Activated CD4-positive, alpha-beta T cell treated with anti-CD3 and anti-CD28 coated beads, Interleukin-2, amount 50 U/mL, for 16 hours (primary cell): ENCODE measurements around the gene SLC13A3.

Experiments used
- DNase-seq: peaks from one replicate; pipeline ENCODE4 v3.0.0-alpha.2; 2020

The SLC13A3 gene

DNA sequence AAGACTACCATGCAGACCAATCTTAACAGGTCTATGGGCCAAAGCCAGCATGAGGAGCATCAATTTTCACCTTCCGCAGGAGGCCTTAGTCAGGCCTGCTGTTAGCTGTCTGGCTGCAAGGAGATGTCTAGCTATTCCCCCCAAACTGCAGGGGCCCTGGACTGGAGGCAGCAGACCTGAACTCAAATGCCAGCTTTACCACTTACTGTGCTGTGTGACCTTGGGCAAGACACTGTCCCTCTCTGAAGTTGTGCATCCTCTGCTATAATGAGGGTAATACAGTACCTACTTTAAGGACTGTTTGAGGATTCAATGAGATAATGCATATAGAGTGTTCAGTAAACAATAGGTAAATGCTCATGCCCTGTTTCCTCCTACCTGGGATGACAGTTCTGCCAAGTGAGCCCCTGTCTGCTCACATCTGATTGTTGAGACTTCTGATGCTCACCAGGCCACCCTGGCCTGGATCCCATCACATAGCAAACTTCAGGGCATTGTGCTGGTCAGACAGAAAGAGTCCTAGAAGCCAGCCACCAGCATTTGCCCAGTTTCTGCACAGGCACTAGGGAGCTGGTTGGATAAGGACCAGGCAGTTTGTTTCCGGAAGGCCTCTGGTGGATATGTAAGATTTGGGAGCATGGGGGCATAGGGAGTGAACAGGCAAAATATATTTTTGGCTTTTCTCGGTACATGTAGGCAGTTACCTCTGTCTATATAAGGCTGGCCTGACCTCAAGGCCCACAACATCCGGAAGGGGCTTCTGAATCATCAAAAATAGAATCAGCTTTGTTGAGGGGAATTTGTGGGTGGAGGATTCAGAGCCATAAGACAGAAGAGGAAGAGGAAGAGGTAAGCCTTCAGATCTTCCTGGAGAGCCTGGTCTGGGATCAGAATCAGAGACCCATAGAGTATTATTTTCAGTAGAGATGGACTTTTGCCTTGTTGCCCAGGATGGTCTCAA, 98.5 kb downstream of the SLC13A3 start:
- peak; percentile 87 for DNase-seq

DNA sequence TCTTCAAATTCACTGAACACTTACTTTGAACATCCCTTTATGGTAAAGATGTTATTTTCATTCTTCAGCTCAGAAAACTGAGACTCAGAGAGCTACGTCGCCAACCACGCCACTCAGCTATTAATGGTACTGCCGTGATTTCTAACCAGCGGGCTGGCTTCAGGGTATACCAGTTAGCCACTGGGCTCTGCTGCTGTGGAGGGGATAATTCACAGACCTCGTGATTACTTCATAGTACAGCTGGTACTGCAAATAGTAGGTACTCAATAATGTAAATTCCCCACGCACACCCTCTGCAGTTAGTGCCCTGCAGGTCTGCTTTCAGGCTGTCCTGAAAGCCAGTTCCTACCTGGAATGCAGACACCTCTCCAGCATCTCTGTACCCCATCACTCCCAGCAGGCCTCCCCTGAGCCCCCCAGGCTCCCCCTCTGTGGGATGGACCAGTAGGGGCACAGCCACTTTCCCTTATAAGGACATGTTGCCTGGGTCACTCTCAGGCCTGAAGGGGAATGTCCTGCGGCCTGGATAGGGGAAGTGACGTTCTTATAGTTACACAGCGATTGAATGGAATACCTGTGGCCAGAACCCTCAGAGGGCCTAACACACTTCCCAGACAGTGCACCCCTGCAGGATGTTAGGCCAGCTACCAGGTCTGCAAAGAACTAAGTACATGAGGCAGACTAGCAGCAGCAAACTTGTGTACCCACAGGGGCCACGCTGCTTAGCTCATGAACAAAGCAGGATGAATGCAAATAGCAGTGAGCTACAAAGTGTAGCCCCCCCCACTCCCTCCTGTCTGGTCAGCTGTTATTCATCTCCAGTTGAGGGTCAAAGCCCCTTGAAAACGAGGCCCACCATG, 99.5 kb downstream of the SLC13A3 start:
- no peak for DNase-seq

DNA sequence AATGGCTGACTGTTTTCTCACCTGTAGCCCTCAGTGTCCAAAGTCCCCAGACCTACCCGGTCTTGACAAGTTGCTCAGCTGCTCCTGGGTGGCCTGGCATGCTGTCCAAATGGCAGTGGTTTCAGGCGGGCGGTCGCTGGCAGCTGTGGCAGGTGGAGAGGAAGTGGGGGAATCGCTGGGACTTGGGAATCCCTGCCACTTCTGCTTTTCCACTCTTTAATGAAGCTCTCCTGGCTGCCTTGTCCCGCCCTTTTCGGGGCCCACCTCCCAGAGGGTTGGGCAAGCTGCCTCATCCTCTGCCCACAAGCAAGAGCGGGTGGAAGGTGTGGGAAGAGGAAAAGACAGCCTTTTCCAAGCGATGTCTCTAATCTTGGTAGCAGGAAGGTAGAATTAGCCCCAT, 100.8 kb downstream of the SLC13A3 start, which contains the start of gene OCSTAMP:
OCSTAMP (minus strand) TSS at position 194 of the 400 bp plus-strand sequence; CDS start at position 100, 94 bp downstream.
- no peak for DNase-seq

DNA sequence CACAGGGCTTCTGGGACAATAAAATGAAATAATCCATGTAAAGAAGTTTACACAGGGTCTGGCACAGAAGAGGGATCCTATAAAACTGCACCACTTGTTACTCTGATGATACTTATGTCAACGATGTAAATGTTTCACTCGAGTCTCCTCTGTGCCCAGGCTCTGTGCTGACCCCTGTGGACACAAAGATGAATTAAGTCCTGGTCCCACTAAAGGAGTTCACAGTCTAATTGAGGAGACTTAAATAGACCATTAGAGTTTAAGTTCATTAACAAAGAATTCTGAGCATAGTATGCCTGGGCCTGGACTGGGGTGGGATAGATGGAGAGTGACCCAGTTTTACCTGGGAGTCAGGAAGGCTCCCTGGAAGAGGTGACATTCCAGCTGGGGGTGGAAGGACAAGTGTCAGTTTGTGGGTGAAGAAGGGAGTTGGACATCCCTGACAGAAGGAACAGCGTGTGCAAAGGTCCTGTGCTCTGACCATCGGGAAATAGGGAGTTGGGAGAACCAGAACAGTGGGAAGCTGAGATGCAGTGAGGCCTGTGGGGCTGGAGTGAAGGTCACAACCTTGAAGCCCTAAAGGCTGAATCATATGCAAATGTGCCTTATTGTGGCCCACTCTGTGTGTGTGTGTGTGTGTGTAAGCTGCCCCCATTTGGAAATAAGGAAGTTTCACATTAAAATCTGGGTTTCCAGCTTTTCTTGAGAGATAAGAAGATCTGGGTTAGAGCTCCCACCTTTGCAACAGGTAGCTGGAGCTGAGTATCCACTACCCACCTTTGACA, 101.9 kb downstream of the SLC13A3 start:
- no peak for DNase-seq

DNA sequence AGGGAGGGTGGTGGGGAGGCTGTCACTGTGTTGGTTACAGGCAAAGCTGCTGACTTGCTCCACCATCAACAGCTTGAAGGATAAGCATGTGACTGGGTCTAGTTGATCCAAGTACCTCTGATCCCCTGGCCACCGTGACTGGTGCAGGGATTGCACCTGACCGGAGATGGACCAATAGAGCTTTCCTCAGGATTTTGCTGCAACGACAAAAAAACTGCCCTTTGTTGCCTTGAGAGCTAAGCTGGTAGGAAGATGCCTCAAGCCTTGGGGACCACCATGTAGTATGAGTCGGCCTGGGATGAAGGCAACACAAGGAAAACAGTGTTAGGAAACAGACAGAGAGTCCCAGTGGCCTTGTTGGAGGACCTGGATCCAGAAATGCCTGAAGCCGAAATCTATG, 102.6 kb downstream of the SLC13A3 start:
- DNase-seq = no peak

DNA sequence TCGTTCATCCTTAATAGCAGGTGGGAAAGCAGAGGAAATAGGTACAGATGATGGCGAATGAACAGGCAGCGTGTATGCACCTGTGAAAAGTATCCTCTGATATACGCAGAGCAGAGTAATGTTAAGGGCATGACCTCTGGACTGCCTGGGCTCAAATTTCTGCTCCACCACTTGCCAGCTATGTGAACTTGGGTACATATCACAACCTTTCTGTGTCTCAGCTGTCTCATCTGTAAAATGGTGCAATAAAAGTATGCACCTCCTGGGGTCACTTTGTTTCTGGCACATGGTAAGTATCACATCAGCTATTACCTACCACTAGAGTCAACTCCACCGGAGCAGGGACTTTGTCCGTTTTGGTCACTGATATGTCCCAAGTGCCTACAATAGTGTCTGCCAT, 103.3 kb downstream of the SLC13A3 start:
- no peak for DNase-seq

DNA sequence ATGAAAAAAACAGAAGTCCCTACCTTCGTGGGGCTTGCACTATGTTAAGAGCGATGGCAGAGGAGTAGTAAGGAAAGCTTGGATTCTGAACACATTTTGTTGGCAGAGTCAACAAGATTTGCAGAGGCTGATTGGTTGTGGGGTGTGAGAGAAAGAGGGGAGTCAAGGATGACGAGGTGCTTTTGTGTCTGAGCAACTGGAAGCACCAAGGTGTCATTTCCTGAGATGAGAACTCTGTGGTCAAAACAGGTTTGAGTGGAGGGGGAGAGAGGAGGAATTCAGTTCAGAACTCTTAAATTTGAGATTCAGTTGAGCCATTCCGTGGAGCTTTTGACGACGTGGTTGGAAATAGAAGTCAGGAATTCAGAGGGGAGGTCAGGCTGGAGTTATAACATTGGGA, 104.3 kb downstream of the SLC13A3 start:
- peak; percentile 68 for DNase-seq

DNA sequence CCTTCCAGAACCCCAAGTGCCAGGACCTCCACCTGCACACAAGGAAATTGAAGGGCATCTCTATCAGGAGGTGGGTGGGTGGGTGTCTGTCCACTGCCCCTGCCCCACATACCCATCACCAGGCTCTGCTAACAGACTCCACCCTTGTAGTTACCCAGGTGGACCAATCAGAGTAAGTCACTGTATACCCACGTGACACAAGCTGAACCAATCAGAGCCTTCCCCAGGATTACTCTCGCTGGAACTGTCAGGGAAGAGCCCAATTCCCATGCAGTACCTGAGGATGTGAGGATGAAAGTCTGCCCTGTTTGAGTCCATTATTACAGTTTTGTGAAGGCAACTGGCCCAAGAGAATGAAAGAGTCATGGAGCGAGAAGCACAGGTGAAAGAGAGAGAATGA, 105.0 kb downstream of the SLC13A3 start:
- no peak for DNase-seq

DNA sequence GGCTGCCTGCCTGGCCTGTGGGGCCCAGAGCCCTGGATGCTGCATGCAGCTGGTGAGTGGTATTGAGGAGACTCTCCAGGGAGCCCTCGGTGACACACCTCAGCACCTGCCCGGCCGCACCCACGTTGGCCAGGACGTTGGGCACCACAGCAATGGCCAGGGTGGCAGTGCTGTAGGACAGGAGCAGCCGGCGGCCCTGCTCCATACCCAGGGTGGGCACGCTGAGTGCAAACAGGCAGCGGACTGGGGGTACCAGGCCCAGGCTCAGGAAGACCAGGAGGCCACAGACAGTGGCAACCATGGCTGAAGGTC, 105.5 kb downstream of the SLC13A3 start:
- DNase-seq = no peak

DNA sequence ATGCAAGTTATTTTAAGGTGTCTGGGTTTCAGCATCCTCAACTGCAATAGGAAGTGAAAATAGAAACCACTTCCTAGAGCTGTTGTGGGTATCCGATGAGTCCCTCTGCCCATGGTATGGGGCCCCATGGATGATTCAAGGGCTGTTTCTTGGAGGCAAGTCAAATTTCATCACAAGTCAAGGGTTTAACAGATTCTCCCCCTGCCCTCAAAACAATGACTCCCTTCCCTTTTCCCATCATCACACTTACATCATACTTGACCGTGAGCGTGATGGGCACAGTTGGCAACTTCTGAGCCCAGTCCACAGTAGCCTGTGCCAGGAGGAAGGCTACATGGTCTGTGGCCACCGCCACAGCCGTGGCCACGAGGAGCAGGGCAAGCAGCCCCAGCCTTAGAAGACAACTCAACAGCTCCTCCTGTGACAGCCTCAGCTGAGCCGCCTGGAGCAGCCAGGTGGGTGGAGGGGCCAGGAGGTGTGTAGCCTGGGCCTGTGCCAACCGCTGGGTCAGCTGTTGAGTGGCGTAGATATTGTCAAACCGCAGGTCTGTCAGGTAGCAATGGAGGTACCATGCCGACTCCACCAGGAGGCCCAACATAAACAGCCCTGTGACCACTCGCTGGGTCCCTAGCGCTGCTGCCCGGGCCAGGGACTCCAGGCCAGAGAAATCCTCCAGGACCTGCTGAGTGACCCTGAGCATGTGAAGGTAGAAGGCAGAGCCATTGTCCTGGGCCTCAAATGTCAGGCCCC, 106.0 kb downstream of the SLC13A3 start:
- peak; percentile 92 for DNase-seq

DNA sequence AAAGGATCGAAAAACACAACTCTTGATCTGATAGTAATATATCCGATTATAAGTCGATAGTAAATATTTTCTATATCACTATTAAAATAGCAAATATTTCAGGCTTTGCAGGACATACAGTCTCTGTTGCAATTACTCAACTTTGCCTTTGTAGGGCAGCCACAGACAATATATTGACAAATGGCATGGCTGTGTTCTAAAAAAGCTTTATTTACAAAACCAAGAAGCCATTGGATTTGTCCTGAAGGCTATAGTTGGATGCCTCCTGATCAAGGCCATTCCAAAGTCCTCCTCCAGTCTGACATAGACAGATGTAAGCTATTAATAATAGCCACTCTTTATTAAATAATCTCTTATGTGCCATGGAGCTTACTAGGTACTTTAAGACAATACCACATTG, 106.7 kb downstream of the SLC13A3 start:
- no peak for DNase-seq

DNA sequence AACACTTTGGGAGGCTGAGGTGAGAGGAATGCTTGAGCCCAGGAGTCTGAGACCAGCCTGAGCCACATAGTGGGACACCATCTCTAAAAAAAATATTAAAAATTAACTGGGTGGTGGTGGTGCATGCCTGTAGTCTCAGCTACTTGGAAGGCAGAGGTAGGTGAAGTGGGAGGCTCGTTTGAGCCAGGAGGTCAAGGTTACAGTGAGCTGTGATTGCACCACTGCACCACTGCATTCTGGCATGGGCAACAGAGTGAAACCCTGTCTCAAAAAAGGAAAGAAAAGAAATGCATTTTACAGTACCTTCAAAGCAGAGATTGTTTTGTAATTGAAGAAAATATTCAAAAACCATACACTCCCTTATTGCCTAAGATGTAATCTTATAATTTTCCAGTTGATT, 107.3 kb downstream of the SLC13A3 start:
- DNase-seq = no peak

DNA sequence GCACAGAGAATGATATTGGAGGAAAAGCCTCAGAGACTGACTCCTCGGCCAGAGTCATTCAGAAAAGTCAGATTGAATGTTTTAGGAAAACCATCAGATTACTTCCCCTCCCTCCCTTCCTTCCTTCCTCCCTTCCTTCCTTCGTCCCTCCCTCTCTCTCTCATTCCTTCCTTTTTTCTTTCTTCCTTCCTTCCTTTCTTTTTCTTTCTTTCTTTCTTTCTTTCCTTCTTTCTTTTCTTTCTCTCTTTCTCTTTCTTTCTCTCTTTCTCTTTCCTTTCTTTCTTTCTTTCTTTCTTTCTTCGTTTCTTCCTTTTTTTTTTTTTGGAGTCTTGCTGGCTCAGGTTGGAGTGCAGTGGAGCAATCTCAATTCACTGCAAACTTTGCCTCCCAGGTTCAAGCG, 108.2 kb downstream of the SLC13A3 start:
- DNase-seq = no peak

DNA sequence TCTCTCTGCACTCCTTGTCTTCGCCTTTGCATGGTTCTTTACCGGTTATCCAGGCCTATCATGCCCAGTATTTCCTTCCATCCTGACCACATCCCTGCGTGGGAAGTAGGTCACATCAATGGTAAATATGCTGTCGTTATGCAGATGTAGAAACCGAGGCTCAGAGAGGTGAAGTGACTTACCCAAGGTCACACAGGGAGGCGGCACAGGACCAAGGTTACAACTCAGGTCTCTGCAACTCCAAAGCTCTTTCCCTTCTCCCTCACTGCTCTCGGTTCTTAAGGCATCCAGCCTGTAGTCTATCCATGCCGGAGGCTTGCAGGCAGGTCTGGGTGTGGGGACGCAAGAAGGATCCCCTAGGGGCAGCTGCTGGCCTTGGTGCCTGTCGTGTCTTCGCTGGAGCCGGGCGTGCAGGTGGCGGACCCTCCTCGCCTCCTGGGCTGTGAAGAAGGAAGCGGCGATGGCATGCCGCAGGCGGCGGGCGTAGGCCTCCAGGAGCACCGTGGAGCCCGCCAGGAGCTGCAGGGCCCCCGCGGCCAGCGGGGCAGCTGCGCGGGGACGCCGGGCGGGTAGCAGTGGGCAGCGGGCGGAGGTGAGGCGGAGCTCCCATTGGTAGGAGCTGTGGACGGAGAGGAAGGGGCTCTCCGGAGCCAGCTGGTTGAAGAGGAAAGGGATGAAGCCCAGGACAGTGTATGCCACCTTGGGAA, 109.9 kb downstream of the SLC13A3 start:
- DNase-seq = no peak

DNA sequence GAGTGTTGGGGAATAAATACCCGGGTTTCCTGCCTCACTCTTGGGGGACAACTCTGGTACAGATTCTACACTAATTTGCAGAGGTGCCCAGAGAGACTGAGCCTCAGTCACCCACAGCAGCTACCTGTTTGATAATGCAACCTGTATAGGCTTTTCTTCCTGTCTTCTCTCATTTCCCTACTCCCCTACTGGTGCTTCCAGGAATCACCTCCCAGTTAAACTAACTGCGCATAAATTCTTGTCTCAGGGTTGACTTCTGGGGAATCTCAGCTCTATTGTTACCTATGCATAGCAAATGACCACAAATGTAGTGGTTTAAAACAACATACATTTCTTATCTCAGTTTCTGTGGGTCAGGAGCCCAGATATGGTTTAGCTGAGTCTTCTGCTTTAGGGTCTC, 112.1 kb downstream of the SLC13A3 start:
- no peak for DNase-seq

DNA sequence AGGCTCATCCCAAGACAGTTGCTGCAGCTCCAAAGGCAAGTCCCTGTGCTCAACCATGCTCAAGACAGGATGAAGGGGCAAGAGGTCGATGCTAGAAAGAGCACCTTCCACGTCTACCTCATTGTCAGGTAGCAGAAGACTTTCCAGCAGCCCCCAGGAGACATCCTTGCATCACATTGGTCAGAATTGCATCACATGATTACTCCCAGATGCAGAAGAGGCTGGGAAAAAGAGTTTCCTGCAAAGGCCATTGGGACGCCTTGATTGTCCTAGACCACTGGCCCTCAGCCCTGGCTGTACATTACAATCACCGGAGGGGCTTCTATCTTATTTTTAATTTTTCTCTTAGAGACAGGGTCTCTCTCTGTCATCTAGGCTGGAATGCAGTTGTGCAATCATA, 120.6 kb downstream of the SLC13A3 start:
- DNase-seq = no peak

DNA sequence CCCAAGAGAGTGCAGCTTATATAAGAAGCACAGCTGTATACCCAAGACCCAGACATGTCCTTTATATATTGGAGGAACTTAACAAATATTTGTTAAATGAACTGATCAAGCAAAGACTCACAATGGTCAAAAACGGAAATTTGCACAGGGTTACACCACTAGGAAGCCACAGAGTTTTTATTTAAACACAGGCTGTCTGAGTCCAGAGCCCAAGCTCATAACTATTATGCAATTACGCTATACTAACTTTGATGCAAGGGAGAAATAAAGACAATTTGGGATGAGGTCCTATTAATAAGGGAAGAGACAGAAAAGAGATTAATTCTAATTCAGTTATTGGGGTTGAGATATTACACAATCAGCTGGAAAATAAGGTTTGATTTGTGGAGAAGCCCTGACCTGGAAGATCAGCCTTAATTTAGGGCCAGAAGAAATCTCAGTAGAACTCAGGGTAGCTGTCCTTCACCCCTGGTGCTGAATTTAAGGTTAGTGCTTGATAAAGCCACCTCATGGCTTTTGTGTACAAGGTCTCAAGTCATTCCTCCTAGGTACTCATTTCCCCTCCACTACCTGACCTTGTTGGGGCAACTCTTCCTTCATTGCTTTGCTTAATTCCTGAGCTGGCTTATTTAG, 127.4 kb downstream of the SLC13A3 start:
- DNase-seq = no peak

DNA sequence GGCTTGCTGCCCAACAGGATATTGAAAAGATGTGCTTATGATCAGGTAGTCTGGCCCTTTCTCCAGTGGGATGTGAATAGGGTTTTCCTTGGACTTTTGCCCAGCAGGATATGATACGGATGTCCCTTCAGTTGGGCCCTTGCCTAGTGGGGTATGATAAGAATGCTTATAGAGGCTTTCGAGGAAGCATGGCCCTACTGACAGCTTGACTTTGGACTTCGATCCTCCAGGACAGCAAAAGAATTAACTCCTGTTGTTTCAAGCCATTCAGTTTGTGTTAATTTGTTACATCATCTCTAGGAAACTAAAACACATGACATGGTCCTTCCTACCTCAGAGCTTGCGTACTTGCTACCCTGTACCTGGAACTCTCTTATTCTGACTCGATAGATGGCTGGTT, 128.2 kb downstream of the SLC13A3 start:
- no peak for DNase-seq

DNA sequence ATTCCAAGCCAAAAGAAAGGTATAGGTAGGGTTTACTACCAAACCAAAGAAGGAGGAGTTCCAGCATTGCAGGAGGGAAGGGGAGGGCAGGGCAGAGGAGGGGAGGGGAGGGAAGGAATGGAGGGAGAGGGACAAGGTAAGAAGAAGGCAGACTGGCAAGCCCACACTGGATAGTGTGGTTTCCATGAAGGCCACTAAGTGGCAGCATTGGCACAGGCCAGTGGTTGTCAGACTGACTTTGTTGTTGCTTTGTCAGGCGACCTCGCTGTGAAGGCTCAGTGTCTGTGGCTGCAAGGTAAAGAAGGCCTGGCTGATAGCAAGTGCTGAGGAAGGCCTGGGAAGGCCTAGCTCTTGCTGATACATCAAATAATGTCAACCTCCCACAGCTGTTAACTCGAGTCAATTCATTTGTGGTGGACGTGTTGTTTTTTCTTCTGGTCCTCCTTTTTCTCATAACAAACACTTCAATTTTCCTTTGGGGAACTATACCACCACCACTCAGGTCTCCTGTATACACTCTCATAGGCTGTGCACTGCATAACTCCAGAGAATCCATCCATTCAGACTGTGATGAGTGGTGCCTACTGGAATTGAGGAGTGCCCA, 130.2 kb downstream of the SLC13A3 start:
- DNase-seq = peak; percentile 73

DNA sequence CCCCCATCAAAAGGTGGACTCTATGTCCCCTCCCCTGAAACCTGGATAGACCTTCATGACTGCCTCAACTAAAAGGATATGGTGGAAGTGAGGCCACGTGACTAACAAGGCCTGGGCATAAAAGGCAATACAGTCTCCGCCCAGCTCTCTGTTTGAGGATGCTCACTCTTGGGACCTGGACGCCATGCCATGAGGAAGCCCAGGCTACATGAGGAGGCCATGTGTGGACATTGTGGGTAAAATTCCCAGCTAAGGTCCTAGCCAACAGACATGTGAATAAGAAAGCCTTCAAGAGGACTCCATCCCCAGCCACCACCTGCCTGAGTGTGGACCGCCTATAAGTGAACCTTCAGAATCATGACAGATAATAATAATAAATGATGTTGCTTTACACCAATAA, 130.7 kb downstream of the SLC13A3 start:
- DNase-seq = no peak
